Measurements from ENCODE around the gene ALDH1A3.

Gene ALDH1A3

GRCh38 chr15:100918034-100918689 is 38.5 kb downstream of the ALDH1A3 start:
- no peak for TF ChIP-seq POU6F1 (CRISPR knock-in tag; IDR thresholded peaks at IDR 0.05; ENCODE audit: borderline replicate concordance, low read depth)
- TF ChIP-seq ZNF70 (CRISPR knock-in tag; IDR thresholded peaks at IDR 0.05): no peak
- no peak for TF ChIP-seq CREB5 (CRISPR knock-in tag; IDR thresholded peaks at IDR 0.05; ENCODE audit: low read depth)
- no peak for TF ChIP-seq ISL1 (CRISPR knock-in tag; IDR thresholded peaks at IDR 0.05)
- TF ChIP-seq, protein P1, sequence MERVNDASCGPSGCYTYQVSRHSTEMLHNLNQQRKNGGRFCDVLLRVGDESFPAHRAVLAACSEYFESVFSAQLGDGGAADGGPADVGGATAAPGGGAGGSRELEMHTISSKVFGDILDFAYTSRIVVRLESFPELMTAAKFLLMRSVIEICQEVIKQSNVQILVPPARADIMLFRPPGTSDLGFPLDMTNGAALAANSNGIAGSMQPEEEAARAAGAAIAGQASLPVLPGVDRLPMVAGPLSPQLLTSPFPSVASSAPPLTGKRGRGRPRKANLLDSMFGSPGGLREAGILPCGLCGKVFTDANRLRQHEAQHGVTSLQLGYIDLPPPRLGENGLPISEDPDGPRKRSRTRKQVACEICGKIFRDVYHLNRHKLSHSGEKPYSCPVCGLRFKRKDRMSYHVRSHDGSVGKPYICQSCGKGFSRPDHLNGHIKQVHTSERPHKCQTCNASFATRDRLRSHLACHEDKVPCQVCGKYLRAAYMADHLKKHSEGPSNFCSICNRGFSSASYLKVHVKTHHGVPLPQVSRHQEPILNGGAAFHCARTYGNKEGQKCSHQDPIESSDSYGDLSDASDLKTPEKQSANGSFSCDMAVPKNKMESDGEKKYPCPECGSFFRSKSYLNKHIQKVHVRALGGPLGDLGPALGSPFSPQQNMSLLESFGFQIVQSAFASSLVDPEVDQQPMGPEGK (CRISPR knock-in tag; IDR thresholded peaks at IDR 0.05; ENCODE audit: borderline replicate concordance): no peak
- TF ChIP-seq ZNF8 (CRISPR knock-in tag; IDR thresholded peaks at IDR 0.05): no peak
- no peak for TF ChIP-seq TCF4 (CRISPR knock-in tag; IDR thresholded peaks at IDR 0.05; ENCODE audit: borderline replicate concordance)
- TF ChIP-seq RARB (CRISPR knock-in tag; IDR thresholded peaks at IDR 0.05): no peak
- TF ChIP-seq ZC3H10 (CRISPR knock-in tag; IDR thresholded peaks at IDR 0.05): no peak

DNA sequence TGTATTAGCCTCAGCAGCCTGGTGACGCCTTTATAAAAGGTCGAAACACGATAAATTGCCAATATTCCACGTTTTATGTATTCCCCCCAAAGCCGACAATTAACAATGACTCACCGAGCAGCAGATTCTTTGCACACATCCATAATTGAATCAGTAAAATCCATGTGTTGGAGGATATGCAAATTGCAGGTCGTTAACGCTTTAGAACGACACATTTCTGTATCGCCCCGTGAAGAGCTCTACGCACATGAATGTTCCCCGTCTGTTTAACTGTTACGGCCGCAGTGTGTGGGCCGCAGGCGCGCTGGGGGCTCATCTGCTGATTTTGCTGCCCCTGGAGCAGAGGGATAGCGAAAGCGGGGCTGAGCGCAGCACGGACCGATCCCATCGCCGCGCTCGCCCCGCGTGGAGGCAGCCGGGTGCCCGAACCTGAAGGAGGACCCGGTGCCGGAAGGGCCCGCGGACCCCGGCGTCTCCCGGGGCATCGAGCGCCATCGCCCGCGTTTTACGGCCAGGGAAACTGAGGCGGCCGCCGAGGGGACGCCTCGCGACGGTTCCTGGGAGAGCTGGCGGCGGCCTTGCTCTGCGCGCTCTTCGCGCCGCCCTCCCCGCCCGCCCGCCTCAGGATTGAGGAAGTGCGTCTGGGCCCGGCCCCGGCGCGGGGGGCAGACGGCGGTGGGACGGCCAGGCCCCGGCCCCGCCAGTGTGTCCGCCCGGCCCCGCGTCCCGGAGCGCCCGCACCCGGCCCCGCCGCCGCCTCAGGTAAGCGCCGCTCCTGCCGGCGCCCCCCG is 39.3 kb downstream of the ALDH1A3 start, which contains the start of gene LRRK1:
LRRK1 (plus strand) TSS at position 668 of the 791 bp plus-strand sequence. CDS start 5,276 bp downstream, outside the sequence.
- peak; percentile 72 for ATAC-seq
- no peak for TF ChIP-seq ESRRG (CRISPR knock-in tag; IDR thresholded peaks at IDR 0.05)
- TF ChIP-seq ZFP3 (CRISPR knock-in tag; IDR thresholded peaks at IDR 0.05): no peak
- TF ChIP-seq TCF4 (CRISPR knock-in tag; IDR thresholded peaks at IDR 0.05; ENCODE audit: borderline replicate concordance): no peak
- no peak for TF ChIP-seq GLIS3 (CRISPR knock-in tag; IDR thresholded peaks at IDR 0.05)
- no peak for TF ChIP-seq ZNF70 (CRISPR knock-in tag; IDR thresholded peaks at IDR 0.05)
- no peak for TF ChIP-seq TSHZ2 (CRISPR knock-in tag; IDR thresholded peaks at IDR 0.05)
- no peak for TF ChIP-seq RARB (CRISPR knock-in tag; IDR thresholded peaks at IDR 0.05)
- TF ChIP-seq ZNF8 (CRISPR knock-in tag; IDR thresholded peaks at IDR 0.05): no peak
- TF ChIP-seq PPARA (CRISPR knock-in tag; IDR thresholded peaks at IDR 0.05; ENCODE audit: borderline replicate concordance): no peak

More at GRCh38 chr15:100918034-100918689, 38.5 kb downstream of the ALDH1A3 start:
- ATAC-seq: peak; percentile 94

GRCh38 chr15:100919481-100920405 is 40.1 kb downstream of the ALDH1A3 start:
- ATAC-seq: peak; percentile 18; the same call in 2 of the 3 replicates
- TF ChIP-seq OSR1 (CRISPR knock-in tag; IDR thresholded peaks at IDR 0.05): no peak
- no peak for TF ChIP-seq GLIS3 (CRISPR knock-in tag; IDR thresholded peaks at IDR 0.05)
- TF ChIP-seq POU6F1 (CRISPR knock-in tag; IDR thresholded peaks at IDR 0.05; ENCODE audit: borderline replicate concordance, low read depth): no peak
- TF ChIP-seq TOX (CRISPR knock-in tag; IDR thresholded peaks at IDR 0.05; ENCODE audit: borderline replicate concordance): no peak
